CD4-positive, alpha-beta T cell (primary cell): ENCODE data around the gene SPECC1L. TPM values are rescaled to one million over a fixed set of nuclear protein-coding genes. Genes with fewer than 3 reads are reported as not detected.

Experiments
- ATAC-seq: fragments of 200-7000 bp; cut with Tn5 transposase; one replicate; pipeline ENCODE4 v1.10.0; 2022; ENCODE audit warnings: mild to moderate bottlenecking; ENCODE audit not compliant: poor library complexity
- CTCF ChIA-PET: fragments of 350-600 bp; sonication (Branson Sonifier 250); formaldehyde crosslinking; loops from one replicate; lab custom pipeline; 2021; ENCODE audit warnings: antibody characterized with exemption, inconsistent platforms; lab: Charles Lee
- POLR2A ChIA-PET: fragments of 350-600 bp; sonication (Branson Sonifier 250); formaldehyde crosslinking; loops from one replicate; lab custom pipeline; 2021; ENCODE audit warnings: antibody characterized with exemption, inconsistent platforms; lab: Charles Lee
- DNase-seq, 14 experiments: peaks; one replicate each; pipeline ENCODE4 v3.0.0-alpha.2; 2013 to 2020; ENCODE audit warnings: mixed read lengths in 2 of 14
- H3K27ac ChIP-seq, 2 donors: one replicate each; pipeline versions ENCODE4 v1.5.1 to v1.7.0; 2013; ENCODE audit warnings: low read length in 2 of 2, low read depth in 1 of 2, mild to moderate bottlenecking in 1 of 2
- H3K27me3 ChIP-seq, 2 experiments: 1 replicate in 1 of 2; 2 replicates in 1 of 2; pipeline versions ENCODE4 v1.6.1 to v1.7.0; 2013; ENCODE audit warnings: low read length in 2 of 2, control low read depth in 1 of 2, mild to moderate bottlenecking in 1 of 2, moderate library complexity in 1 of 2; ENCODE audit not compliant: insufficient read depth in 2 of 2, control insufficient read depth in 1 of 2
- H3K36me3 ChIP-seq: one replicate; pipeline ENCODE4 v1.6.1; 2013; ENCODE audit warnings: low read length, control low read depth; ENCODE audit not compliant: insufficient read depth
- H3K4me1 ChIP-seq: one replicate; pipeline ENCODE4 v1.6.1; 2013; ENCODE audit warnings: low read length, control low read depth; ENCODE audit not compliant: insufficient read depth
- H3K4me3 ChIP-seq: one replicate; pipeline ENCODE4 v1.5.1; 2013; ENCODE audit warnings: mild to moderate bottlenecking, low read length, moderate library complexity
- H3K9me3 ChIP-seq, 2 experiments: 1 replicate in 1 of 2; 2 replicates in 1 of 2; pipeline versions ENCODE4 v1.6.1 to v1.7.0; 2013; ENCODE audit warnings: low read length in 2 of 2, mild to moderate bottlenecking in 2 of 2, control low read depth in 1 of 2, moderate library complexity in 1 of 2; ENCODE audit not compliant: control insufficient read depth in 1 of 2, insufficient read depth in 1 of 2
- H3K27ac Mint-ChIP-seq: one replicate; pipeline ENCODE4 v1.8.0; 2020; ENCODE audit warnings: mixed read lengths
- H3K27me3 Mint-ChIP-seq: one replicate; pipeline ENCODE4 v1.8.0; 2021; ENCODE audit warnings: mixed read lengths
- H3K36me3 Mint-ChIP-seq: one replicate; pipeline ENCODE4 v1.8.0; 2021; ENCODE audit warnings: low read depth, mixed read lengths
- H3K4me1 Mint-ChIP-seq: one replicate; pipeline ENCODE4 v1.8.0; 2021; ENCODE audit warnings: low read depth, mixed read lengths
- H3K4me3 Mint-ChIP-seq: one replicate; pipeline ENCODE4 v1.8.0; 2020; ENCODE audit warnings: mild to moderate bottlenecking, mixed read lengths
- H3K9me3 Mint-ChIP-seq: one replicate; pipeline ENCODE4 v1.8.0; 2020; ENCODE audit warnings: mixed read lengths
- intact Hi-C, 2 experiments: fragments of 100-400 bp; cut with DNase I in 1 of 2; cut with micrococcal nuclease in 1 of 2; formaldehyde crosslinking; loops; one replicate each; pipeline versions ENCODE4 v1.15.1 to v1.9.0; 2023 to 2025; cut with DNase I, micrococcal nuclease
- total RNA-seq, 174 experiments: library from RNA in 2 of 174; stranded (reverse) in 2 of 174; gene quantifications; one replicate each; pipeline ENCODE4 v1.2.3 and lab custom pipeline; 2021 to 2026
- TF ChIP-seq, protein P1 (sequence below): fragments of 200-600 bp; IDR thresholded peaks from one replicate; pipeline ENCODE4 v1.8.0; 2022; ENCODE audit warnings: antibody characterized with exemption, mild to moderate bottlenecking

SPECC1L gene
- total RNA-seq, 2 experiments from 2014 or later, result 27.5 to 31.8 TPM

DNA sequence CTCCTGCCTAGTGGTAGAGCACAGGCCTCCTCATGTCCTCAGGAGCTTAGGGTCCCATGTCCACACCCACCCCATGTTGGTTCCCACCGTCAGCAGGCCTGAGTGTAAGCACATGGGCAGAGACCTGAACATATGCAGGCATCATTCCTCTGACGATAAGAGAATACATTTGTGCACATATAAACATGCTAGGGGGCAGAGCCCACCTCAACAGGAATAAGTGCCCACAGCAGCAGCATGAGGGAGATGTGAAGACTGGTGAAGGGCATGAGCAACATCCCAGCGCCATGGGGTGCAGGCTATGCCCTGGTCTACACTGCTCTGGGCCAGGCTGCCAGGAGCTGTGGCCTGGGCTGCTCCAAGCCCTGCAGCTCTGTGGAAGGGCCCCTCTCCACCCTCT is 173.6 kb downstream of the SPECC1L start:
- H3K4me3 Mint-ChIP-seq, result no peak overlapping the region
- Histone ChIP-seq H3K27me3 (no peaks in the 10 kb centered on the region), H3K27ac (no peak overlapping the region), H3K36me3 (peaks cover 48% of the 10 kb centered on the region), H3K4me1 (peaks cover 42% of the 10 kb centered on the region), H3K9me3 (no peaks in the 10 kb centered on the region), H3K4me3 (no peak overlapping the region)
- TF ChIP-seq, protein P1, sequence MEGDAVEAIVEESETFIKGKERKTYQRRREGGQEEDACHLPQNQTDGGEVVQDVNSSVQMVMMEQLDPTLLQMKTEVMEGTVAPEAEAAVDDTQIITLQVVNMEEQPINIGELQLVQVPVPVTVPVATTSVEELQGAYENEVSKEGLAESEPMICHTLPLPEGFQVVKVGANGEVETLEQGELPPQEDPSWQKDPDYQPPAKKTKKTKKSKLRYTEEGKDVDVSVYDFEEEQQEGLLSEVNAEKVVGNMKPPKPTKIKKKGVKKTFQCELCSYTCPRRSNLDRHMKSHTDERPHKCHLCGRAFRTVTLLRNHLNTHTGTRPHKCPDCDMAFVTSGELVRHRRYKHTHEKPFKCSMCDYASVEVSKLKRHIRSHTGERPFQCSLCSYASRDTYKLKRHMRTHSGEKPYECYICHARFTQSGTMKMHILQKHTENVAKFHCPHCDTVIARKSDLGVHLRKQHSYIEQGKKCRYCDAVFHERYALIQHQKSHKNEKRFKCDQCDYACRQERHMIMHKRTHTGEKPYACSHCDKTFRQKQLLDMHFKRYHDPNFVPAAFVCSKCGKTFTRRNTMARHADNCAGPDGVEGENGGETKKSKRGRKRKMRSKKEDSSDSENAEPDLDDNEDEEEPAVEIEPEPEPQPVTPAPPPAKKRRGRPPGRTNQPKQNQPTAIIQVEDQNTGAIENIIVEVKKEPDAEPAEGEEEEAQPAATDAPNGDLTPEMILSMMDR, result no peak
- DNase-seq (peak in 1 of 14 experiments; percentile 16), ATAC-seq (no peak)
- H3K9me3 Mint-ChIP-seq, result no peaks in the 10 kb centered on the region
- H3K4me1 Mint-ChIP-seq, result peaks cover 31% of the 10 kb centered on the region
- ChIA-PET POLR2A (interaction anchor here (1.4 to 2.4 kb wide), 2 partner anchors 9 to 17 kb away, joined by 3 to 8 read pairs; partner anchors contain the start of gene ADORA2A), CTCF (no interaction called here)
- H3K27ac Mint-ChIP-seq, result no peak overlapping the region
- intact Hi-C loops, result no loop called here
- H3K27me3 Mint-ChIP-seq, result no peaks in the 10 kb centered on the region
- H3K36me3 Mint-ChIP-seq, result peaks cover 59% of the 10 kb centered on the region

- ChIA-PET CTCF (no interaction called here), POLR2A (interaction anchor here (1.4 to 2.4 kb wide), 2 partner anchors 10 to 18 kb away, joined by 3 to 8 read pairs; partner anchors contain the start of gene ADORA2A)
- Mint-ChIP-seq H3K4me3 (no peak overlapping the region), H3K27me3 (no peaks in the 10 kb centered on the region), H3K36me3 (peaks cover 53% of the 10 kb centered on the region), H3K4me1 (peaks cover 27% of the 10 kb centered on the region), H3K27ac (no peak overlapping the region), H3K9me3 (no peaks in the 10 kb centered on the region)
- H3K36me3 ChIP-seq, result peaks cover 42% of the 10 kb centered on the region
- H3K27me3 ChIP-seq, result no peaks in the 10 kb centered on the region
- H3K4me3 ChIP-seq, result no peak overlapping the region
- ATAC-seq (no peak), DNase-seq (no peak)
- H3K4me1 ChIP-seq, result peaks cover 35% of the 10 kb centered on the region
- intact Hi-C loops, result no loop called here
- H3K9me3 ChIP-seq, result no peaks in the 10 kb centered on the region
- TF ChIP-seq, protein P1, result no peak
- H3K27ac ChIP-seq, result no peak overlapping the region
Observed at GRCh38 chr22:24444729-24445466, 174.3 kb downstream of the SPECC1L start.

- no peak overlapping the region for H3K4me3 ChIP-seq
- Mint-ChIP-seq H3K27ac (no peak overlapping the region), H3K9me3 (no peaks in the 10 kb centered on the region), H3K36me3 (peaks cover 45% of the 10 kb centered on the region), H3K27me3 (no peaks in the 10 kb centered on the region), H3K4me3 (no peak overlapping the region), H3K4me1 (peaks cover 21% of the 10 kb centered on the region)
- ChIA-PET POLR2A (interaction anchor here (1.3 to 1.6 kb wide), 2 partner anchors 11 to 21 kb away, joined by 3 to 5 read pairs; no protein-coding TSS in a partner anchor), CTCF (interaction anchor here (1.4 kb wide), 1 partner anchor 10 kb away, joined by 3 read pairs; no protein-coding TSS in a partner anchor)
- peaks cover 38% of the 10 kb centered on the region for H3K36me3 ChIP-seq
- peak in 1 of 14 experiments; percentile 28 for DNase-seq
- ATAC-seq, result no peak
- no peaks in the 10 kb centered on the region for H3K27me3 ChIP-seq
- H3K4me1 ChIP-seq, result peaks cover 31% of the 10 kb centered on the region
- intact Hi-C loops, result no loop called here
- H3K9me3 ChIP-seq, result peaks cover 0 to 1% of the 10 kb centered on the region in 2 experiments
- TF ChIP-seq, protein P1, result no peak
- H3K27ac ChIP-seq, result no peak overlapping the region
Observed at GRCh38 chr22:24445481-24446259, 175.0 kb downstream of the SPECC1L start.
